DMS153 treated with DMSO at 0.1 percent for 48 hours (cell line): ENCODE data around the gene ZBTB7C.
A peak's percentile ranks its signal among the peaks of the same experiment; 100 is the strongest.

Source experiments
- DNase-seq: peaks from one replicate; lab custom pipeline; 2025; ENCODE audit not compliant: unreplicated experiment; lab: John Stamatoyannopoulos, UW

Gene ZBTB7C

DNA sequence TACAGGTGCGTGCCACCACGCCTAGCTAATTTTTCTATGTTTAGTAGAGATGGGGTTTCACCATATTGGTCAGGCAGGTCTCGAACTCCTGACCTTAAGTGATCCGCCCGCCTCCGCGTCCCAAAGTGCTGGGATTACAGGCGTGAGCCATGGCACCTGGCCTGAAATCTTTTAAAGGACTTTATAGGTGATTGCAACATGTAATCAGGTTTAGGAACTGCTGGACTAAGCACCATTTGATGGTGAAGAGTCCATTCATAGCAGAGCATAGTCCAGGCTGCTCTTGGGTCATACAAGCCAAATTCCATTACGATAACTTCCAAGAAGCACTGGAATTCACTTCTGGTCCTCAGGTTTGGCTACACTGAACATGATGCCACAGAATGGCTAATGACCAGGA lies 278.1 kb downstream of the ZBTB7C start:
- no peak for DNase-seq

DNA sequence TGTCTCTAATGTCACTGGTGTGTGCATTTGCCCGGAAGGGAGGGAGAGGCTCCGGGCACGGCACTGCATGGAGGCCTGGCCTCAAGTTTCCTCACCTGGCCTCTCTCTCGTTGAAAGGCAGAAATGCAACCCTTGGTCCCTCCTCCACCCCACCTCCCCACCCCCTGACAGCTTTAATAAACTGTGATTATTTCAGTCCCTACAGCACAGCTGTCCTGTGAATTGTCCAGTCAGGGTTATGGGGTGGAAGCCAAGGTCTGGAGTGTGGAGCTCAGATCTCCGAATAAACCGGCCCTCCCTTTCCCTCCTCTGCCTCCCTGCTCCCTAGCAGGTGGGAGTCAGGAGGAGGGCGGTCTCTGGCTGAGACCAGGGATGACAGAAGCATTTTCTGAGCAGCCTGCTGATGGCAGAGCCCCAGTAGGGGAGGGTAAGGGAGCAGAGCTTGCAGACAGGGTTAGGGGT lies 279.5 kb downstream of the ZBTB7C start:
- DNase-seq, result no peak

DNA sequence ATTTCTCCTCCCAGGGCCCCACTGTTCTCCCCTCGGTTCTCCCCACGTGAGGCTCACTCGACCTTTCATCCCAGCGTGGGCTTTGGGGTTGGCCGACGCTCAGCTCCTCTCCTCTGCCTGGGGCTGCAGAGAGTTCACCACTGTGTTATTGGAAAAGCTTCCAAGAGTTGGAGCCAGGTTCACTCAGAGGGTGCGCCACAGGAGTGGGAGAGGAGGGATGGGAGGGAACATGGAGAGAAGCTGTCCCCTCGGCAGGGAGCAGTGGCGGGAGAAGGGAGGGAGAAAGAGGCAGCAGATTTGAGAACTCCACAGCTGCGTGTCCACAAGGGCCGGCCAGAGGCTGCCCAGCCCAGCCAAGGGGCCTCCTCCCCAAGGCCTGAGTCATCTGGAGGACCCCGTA lies 281.6 kb downstream of the ZBTB7C start:
- no peak for DNase-seq

DNA sequence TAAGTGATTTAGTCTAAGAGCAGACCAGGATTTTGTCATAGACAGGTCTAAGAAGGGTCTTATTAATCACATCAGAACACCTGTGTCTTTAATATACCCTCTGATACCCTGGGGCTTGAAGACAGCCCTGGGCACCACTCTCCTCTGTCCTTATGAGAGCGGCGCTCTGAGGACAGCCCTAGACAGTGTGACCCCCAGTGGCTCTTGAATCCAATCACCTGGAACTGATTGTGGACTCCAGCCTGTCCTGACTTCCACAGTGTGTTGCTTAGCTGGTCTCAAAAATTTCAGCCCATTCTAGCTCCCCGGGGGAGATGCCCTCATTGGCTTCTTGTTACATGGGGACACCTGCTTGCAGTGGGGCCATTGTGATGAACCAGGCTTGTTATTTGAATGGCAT lies 282.9 kb downstream of the ZBTB7C start:
- no peak for DNase-seq

DNA sequence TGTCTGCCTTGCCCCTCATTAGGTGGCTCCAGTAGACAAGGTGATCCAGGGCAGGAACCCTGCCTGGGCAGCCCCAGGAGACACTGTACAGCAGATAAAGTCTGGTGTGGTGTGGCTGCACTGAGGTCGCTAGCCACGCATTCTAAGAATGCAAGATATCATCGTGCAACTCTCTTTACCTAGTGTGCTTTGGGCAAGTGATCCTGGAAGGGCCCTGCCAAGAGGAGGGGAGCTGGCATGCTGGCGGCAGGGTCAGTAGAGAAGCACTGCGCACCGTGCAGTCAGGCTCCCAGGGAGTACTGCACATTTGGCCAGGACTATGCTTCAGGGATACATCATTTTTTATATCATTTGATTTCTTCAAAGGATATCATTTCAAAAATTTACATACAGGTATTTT lies 283.5 kb downstream of the ZBTB7C start:
- no peak for DNase-seq

DNA sequence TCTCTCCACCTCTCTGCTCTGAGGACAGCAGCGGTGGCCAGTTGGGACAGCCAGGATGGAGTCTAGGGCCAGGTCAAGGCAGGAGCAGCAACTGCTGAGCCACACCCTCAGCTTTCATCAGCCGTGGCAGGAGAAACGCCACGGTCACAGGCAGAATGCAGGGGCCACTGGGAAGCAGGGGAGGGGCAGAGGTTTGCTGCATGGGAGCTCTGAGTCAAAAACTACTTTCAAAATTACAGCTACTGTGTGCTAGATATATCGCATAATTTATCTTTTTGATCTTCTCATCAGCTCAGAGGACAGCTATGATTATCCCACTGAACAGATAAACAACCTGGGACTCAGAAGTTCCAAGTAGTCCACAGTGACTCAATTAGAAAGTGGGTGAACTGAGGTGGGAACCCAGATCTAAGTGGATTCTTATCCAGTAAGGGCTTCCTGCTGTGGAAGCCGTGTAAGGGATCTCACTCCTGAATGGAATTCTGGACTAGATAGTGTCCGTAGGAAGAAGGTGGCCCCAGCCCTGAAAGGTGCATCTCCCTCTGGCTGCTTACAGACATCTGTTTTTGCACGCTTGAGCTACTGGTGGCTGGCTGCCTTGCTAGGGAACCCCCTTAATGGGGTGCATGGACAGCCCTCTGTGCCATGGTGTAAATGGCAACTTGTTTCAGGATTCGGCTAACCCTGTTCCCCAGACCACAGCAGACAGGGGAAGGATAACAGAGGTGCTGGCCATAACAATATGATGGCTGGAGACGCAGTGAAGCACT lies 284.1 kb downstream of the ZBTB7C start:
- no peak for DNase-seq

DNA sequence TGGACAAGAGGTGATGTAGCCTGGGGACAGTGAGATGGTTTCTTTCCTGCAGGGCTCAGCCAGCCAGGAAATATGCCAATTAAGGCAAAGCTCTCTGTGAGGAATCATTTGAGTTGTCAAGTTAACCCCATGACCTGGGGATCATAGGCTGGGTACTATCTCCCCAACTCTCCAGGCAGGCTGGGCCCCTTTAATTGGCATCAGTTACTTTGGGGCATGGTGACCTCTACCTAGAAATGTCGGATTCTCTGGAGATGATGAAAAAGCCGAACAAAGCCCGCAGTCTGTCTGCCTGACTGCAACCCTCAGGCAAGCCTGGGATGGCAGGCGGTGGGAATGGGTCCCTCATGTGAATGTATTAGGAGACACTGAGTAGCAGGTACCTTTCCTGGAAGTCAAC lies 285.2 kb downstream of the ZBTB7C start:
- no peak for DNase-seq

DNA sequence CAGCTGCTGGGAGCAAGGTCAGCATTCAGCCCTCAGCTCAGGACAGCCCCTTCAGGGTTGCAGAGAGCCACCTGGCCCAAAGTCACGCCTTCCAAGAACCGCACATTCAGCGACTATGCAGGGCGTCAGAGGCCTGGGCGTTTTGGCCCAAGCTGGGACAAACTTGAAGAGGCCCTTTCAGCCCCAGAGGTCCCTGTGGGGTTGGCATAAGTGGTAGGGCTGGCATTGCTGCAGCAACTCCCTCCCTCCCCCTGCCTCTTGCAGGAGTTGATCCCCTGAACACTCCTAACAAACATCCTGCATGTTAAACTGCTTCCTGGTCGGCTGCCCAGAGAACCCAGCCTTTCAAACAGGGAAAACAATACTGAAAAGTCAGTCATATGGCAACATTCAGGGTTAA lies 285.9 kb downstream of the ZBTB7C start:
- peak; percentile 64 for DNase-seq

DNA sequence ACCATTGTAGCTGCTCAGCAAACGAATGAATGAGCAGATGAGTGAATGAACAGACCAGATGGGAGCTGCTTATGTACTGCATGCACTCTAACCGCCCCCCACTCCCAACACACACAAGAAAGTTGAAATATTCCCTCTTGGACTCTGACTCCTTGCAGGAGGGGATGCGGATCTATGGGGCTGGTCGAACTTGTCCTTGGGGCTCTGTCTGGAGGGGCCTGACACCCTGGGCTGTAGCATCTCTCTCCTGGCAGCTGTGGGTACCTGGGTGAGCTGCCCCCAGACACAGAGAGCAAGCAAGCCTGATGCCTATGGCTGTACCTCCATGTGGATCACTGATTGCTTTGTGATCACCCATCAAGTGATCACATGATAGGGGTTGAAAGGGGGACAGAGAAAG lies 286.4 kb downstream of the ZBTB7C start:
- no peak for DNase-seq

DNA sequence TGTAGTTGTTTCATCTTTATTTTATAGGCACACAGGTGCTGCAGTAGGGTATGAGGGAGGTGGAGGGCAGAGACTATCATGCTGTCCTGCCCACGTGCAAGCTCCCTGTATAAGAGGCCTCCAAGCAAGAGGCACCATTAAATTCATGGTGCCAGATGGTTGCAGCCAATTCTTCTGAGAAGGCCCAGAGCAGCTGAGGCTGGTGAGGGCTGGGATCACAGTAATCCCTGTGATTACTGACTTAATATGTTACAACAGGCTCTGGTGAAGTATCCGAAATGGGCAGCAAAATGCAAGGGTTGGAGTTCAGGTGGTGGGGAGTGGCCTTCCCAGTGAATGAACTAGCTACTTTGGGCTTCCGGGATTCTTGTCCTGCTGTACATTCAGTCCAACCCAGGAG lies 286.8 kb downstream of the ZBTB7C start:
- DNase-seq, result no peak

DNA sequence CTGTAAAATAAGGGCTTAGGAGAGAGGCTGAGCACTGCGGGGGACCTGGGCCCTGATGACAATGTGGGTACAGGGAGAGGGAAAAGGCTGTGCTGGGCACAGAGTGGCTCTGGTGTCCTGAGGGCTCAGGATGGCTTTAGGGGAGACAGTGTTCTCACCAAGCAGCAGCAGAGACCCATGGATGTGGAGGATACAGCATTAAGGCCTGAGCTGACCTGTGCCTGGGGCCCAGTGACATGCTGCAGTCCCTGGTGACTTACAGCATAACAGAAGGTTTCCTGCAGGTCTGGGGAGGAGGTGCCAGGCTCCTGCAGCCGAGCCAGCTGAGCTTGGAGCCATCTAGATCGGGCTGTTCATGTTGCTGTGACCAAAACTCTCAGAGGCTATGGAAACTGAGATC lies 287.4 kb downstream of the ZBTB7C start:
- no peak for DNase-seq

DNA sequence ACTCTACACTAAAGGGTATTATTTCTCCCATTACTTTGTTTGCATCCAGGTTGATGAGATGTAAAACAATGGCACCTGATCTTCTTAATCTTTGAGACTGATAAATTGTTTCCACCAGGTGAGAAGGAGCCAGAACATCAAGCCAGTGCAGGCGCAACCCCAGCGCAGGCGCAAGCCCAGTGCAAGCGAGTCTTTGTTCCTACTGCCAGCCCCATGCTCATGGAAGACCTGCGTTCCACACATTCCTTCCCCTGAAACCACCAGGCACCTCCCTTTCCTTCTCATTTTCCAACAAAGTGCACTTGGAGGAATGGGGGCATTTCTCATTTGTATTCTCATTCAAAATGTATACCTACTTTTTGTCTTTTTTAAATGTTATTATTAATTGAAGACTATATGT lies 290.0 kb downstream of the ZBTB7C start:
- no peak for DNase-seq

DNA sequence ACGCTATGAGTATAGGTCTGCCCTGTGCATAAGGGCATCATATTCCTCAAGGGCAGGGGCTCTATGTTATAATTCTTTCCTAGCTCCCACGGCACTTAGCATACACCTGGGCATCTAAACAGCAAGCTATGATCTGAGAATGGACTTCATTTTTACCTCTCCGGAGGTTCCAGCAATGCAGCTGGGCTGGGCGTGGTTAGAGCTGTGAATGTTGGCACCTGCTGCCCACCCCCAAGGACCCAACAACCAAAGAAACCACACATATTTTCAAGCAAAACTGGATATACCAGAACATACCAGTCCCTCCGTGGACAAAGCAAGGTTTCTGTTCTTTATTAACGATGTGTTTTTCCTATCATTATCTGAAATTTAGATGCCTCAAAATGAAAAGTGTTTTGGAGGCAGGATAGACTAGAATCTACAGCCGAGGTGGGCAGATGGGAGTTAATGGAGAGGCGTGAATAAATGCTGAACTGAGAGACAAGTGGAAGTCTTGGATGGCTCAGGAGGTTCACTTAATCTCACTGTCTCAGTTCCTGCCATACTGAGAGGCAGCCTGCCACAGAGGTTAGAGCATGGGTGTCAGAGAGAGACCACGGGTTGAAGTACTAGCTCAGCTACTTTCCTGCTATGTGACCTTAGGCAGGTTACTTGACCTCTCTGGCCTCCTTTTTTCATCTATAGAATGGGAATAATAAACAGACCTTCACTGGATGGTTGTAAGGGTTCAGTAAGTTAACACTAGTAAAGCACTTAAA lies 292.1 kb downstream of the ZBTB7C start:
- no peak for DNase-seq

DNA sequence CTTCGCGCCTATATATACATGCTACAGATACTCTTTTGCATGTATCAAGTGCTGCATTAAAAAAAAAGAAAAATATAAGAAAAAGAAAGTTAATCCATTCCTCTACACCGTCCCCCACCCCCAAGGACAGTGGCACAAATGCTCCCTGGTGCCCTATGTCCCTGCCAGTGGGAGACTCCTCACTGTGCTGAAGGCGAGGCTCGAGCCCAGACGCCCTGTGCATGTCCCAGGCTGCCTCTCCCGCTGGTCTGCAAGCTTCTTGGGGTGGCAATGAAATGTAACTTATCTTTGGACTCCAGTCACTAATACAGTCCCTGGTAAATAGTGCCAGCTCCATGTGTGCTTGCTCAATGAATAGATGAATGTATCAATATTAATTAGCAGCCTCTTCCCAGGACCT lies 293.2 kb downstream of the ZBTB7C start:
- no peak for DNase-seq

DNA sequence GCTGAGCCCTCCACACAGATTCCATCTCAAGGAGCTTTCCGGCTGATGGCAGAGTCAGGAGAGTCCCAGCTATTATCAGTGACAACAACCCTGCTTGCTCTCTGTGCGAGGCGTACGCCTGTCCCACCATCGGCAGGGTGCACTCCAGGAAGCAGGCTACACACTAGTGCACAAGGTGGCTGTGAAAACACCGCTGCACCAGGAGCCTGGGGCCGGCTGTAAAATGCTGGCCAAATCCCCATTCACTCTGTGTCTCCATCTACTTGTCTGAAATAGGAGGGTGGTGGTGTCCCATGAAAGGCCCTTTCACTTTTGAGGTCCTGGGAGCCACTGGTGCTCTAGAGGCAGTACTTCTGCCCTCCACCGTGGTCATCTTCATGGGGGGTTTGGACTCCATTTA lies 295.5 kb downstream of the ZBTB7C start:
- DNase-seq, result no peak

DNA sequence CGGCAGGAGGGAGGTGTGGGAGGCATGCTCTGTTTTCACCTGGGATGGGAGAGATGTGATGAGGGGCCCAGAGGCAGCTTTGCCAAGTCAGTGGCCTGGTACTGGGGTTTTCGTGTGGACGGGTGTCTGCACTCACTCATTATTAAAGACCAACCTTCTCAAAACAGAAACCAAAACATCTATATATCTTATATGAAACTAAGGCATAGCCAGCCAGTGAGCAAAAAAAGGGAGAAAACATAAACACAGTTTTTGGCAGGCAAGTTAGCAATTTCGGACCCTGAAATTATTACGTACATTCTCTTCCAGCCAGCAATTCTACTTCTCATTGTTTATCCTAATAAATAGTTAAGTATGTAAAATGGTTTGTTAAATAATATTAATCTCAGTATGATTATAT lies 297.6 kb downstream of the ZBTB7C start:
- DNase-seq, result no peak

DNA sequence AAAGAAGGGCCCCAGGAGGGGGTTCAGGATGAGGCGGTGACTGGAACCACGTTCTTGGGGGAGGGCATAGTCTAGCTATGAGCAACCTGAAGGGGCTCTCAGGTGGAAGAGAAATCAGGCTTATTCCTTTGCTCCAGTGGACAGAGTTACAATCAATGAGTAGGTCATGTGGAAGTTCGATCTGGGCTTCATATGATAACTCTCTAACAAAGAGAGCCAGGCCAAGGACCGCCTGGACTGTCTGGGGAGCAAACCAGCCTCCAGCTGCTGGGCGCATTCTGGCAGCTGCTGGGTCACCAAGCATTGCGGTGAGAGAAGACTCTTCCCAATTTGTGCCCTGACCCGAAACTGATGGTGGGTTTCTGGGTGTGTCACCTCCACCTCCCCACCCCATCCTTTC lies 298.4 kb downstream of the ZBTB7C start:
- no peak for DNase-seq

DNA sequence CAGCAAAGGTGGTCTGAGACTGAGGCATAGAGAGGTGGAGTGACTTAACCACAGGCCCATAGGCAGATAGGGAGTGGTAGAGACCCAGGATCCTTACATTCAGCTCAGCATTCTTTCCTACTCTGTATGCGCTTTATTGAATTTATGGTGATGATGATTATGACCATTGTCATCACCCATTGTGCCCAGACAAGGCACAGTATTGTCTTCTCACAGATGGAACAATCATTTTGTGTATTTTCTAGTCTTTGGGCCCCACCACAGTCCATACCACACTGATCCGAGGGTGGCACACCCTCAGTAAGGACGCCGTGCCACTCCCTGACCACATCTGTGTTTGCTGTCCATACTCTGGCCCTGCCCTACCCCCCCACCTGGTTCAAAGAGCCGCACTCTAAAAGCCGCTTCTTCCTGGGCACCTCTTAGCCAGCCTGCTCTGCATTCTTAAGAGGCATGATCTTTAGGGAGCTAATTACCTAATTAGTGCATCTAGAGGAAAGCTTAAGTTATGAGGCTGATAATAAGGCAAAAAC lies 299.2 kb downstream of the ZBTB7C start:
- DNase-seq, result no peak

DNA sequence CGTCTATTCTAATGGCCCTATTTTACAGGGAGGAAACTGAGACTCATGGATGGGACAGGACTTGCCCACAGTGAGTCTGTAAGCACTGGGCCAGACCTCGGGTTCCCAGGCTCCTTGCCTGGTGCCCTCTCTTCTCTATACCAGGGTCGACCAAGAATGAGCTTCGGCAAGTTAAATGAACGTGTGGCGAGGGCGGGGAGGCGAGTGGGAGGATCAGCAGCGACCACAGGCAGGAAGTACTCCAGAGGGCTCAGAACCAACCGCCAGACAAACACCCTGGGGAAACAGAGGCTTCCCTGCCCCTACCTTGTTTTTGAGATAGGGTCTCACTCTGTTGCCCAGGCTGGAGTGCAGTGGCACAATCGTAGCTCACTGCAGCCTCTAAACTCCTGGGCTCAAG lies 301.0 kb downstream of the ZBTB7C start:
- DNase-seq, result no peak

DNA sequence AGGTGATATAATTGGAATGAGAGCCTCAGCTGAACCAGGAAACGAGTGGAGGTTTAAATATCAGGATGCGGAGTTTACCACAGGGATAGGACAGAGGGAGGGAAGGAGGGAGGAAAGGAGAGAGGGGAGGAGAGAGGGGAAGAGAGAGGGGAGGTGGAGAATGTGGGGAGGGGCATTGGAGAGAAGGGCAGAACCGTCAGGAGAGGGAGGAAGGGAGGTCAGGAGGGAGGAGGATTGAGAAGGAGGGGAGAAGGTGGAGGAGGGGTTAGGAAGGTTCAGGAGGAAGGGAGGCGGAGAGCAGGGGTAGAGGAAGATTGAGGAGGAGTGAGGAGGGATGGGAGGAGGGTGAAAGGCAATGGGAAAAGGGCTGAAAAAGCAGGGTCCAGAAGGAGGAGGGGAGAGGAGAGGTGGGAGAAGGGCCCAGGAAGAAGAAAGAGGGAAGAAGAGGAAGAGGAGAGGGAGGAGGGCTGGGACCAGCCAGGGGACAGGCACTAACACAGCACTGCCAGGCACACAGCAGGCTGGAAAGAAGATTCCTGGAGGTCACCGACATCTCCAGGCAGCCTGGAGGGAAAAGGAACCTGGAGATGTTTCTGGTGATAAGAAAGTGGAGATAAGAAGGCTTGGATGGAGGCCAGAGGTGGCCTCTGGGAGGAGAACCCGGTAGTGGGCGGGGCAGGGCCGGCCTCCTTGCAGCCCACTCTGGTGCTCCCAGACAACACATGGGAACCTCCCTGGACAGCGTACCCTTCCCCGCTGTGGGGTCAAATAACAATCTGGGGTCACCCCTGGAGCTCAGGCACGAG lies 302.0 kb downstream of the ZBTB7C start:
- DNase-seq, result peak; percentile 71

DNA sequence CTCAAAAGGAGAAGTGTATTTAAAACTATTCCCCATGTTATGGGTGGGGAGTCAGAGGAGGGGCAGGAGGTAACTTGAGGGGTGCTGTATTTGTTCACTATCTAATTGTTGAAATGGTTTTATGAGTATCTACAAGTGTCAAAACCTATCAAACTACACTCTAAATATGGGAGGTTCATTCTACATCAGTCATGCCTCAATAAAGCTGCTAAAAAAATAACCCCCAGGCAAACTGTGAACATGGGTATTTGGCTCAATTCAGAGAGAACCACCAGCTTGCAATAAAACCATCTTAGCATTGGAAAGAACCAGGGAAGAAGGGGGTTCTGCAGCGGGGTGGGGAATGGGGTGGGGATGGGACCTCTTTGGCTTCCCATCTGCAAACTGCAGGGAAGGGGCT lies 302.7 kb downstream of the ZBTB7C start:
- DNase-seq, result no peak

DNA sequence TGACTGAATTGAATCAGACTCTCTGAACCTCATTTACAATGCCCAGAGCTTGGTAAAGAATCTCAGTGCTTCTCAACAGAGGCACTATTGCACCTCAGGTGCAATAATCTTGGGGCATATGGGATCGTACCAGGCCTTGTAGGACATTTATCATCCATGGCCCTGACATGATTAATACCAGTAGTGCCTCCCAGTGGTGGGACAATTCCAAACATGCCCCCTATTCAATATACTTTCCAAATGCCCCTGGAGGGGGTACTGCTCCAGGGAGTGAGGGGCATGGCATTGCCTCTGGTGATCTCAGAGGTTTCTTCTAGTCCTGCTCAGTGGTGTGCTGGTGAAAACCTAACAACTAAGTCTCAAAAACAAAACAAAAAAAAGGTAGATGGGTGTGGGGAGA lies 303.9 kb downstream of the ZBTB7C start:
- no peak for DNase-seq
